T47D (cell line): ENCODE data around the gene CSRNP3.

Source experiments
- DNase-seq, 2 experiments: peaks; one replicate each; pipeline versions ENCODE4 v3.0.0 to v3.0.0-alpha.2; 2011 to 2012; ENCODE audit warnings: low read depth in 1 of 2, low spot score in 1 of 2
- JUND ChIP-seq: IDR thresholded peaks from 2 replicates; pipeline ENCODE4 v1.6.1; 2012; ENCODE audit warnings: low read depth
- in situ Hi-C: cut with HindIII; loops from 2 replicates; pipeline ENCODE4 v1.10.0; 2016; ENCODE audit warnings: low sequenced_read_pairs, low pct_unique_long_range_greater_than_20kb

CSRNP3 gene

DNA sequence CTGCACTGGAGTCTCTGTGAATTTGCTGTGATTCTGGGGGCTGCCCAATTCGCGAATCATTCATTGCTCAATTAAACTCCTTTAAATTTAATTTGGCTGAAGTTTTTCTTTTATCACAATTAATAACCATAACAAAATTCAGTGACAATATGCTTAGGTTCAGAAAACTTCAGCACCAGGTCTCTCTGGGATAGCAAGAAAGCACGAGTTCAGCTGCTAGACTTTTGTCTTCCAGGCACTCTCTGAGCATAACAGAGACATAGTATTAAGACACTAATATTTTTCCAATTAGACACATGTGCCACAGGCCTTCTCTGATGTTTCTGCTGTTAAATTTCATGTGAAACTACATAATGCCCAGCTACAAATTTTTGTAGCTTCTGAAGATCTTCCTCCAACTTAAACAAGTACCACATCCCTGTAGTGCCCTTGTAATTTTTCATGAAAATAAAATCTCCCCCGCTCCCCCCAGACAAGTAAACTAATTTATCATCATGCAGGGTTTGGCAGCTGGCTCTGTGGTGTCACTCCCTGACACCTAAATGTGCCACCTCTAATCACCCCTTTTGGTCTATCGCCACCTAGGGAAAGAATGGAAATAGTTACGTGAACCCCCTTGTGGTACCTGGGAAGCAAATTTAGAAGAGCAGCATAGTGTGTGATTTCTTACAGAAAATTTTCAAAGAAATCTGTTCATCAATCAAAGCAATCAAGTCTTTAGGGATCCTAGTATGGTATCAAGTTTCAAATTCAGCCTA is 94.1 kb downstream of the CSRNP3 start:
- in situ Hi-C loops, result no loop called here
- TF ChIP-seq JUND, result no peak
- DNase-seq, result peak in 1 of 2 experiments; percentile 39

DNA sequence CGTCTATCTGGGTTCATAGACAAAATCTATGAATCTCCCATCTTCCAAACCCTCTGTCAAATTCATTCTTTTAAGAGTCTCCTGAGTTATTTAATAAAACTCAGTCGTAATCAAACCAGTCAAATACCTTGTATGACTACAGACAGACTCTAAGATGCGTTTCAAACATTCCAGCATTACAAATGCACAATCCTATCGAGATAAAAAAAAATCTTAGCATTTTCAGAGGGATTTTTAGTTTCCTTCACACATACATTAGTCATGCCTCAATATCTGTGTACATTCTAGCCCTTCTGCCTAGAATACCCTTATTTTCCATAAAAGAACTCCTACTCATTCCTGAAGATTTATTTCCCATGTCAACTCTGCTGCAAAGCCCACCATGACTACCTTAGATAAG is 96.5 kb downstream of the CSRNP3 start:
- TF ChIP-seq JUND, result no peak
- in situ Hi-C loops, result no loop called here
- DNase-seq, result no peak

DNA sequence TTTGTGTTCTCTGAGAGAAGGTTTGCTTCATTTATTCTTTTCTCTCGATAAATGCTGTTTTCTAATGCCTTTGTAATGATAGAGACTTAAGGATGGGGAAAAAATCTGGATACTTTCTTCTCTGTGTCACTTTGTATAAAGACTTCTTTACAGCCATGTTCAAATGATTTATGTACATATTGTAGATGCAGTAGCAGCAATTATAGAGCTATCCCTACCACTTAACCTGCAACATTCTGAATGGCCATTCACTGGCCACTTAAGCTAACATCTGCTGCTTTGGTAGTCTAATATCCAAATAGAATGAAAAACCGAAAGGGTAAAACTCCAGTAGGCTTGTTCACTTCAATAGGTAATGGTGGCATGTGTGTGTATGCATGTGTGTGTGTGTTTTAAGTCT is 97.8 kb downstream of the CSRNP3 start:
- in situ Hi-C loops, result no loop called here
- DNase-seq, result no peak
- TF ChIP-seq JUND, result no peak

DNA sequence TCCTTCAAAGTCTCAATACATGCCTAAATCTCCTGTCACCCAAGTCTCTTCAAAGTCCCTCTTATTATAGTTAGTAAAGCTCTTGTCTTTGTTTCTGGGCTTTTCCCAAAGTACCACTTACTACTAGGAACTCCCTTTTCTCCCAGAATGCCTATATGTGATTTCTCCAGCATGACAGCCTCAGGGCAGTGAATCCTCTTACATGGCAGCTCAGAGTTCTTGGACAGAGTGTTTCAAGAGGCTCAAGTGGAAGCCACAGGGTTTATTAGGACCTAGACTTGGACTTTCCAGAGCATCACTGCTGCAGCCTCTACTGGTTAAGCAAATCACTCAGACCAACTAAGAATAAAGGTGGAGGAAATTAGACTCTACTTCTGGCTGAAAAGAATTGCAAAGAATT is 98.9 kb downstream of the CSRNP3 start:
- no peak for TF ChIP-seq JUND
- in situ Hi-C loops, result no loop called here
- no peak for DNase-seq

DNA sequence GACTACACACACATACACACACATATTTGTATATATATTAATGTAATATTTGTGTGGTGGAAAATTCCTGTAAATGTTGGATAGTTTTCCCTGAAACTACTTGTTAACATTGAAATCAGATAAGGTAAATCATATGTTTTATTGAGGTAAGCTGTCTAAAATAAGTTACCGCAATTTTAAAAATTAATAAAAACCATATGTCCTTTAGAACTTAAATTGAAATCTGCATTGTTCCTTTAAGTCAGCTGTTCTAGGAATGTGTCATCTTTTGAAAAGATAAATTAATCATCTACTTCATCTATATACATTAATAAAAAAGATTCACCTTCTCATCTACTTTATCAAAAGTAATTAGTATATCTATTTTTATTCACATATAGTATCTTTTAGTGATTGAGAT is 102.0 kb downstream of the CSRNP3 start:
- no peak for TF ChIP-seq JUND
- in situ Hi-C loops, result no loop called here
- no peak for DNase-seq

DNA sequence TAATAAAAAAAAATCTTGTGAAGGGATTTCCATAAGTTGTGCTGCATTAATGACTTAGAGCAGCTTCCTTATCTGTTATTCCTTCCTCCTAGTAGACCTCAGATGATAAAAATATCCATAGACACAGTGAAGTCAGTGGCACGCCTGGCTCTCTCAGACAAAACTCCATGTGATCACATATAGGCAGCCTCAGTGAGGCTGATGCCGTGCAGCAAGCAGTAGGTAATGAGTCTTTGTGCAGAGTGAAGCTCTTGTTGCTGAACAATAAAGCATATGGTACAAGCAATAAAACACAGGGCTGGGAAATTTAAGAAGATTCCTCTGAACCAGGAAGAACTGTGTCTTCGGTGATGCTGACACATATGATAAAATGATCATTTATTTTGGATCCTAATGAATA is 102.7 kb downstream of the CSRNP3 start:
- no peak for TF ChIP-seq JUND
- in situ Hi-C loops, result no loop called here
- DNase-seq, result no peak

DNA sequence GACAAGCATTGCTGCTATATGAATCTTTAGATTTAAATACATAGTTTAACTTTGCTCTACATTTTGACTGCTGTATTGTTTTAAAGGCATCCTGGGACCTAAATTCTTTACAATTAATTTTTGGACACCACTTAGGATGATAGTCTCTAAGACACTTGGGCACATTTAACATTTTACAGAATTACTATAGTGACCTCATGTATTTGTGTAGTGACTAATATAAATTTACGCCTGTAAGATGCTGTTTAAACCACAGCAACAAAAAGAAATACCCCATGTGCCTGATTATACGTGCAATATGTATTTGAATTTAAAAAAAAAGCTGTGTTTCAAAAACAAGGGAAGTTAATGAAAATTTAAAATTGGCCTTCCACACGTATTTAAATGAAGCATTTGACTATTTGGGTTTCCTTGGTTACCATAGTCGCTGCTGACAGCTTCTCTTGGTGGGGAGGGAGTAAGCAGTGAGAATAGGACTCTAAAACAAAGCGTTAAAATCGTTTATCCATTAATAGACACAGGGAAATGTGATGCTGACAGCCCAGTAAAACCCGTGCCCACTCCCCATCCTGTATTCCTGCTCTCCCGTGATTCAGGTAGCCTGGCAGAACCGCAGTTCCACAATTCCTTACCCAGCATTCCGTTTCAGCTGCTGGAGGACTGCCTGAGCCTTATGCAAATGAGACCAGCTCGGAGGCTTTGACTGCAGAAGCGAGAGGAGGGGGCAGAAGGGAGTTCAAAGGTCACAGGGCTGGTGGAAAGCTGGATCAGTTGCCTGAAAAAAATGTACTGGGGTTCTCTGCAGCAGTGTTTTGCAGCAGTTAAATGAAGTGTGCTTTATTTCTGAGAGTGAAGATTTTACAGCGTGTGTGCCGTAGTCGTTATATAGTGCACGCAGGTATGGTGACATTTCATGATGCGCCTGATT is 104.3 kb downstream of the CSRNP3 start:
- no peak for TF ChIP-seq JUND
- in situ Hi-C loops, result no loop called here
- DNase-seq, result peak; percentile 10 to 58

DNA sequence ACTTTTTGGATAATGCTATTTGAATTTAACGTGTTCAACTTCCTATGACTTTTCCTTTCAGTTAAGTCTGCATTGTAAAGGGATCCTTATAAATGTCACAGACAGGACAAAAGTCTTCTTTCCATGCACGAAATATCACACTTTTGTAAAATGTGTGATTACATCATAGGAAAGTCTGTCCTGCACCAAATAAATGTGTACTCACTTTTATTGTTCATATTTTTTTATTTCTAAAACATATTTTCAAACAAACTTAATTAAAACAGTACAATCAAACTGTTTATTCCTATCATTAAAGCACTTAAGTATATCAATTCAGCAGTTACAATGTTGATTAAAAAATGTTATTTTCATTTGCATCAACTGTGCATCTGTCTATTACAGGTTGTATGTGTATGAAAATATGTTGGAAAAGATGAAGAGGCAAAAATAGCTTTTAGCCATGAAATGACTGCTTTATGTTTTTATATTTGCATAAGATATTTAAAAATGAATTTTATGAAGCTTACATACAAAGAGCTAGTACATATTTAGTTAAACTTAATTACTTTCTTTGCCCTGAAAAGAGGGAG is 105.6 kb downstream of the CSRNP3 start:
- no peak for DNase-seq
- in situ Hi-C loops, result no loop called here

DNA sequence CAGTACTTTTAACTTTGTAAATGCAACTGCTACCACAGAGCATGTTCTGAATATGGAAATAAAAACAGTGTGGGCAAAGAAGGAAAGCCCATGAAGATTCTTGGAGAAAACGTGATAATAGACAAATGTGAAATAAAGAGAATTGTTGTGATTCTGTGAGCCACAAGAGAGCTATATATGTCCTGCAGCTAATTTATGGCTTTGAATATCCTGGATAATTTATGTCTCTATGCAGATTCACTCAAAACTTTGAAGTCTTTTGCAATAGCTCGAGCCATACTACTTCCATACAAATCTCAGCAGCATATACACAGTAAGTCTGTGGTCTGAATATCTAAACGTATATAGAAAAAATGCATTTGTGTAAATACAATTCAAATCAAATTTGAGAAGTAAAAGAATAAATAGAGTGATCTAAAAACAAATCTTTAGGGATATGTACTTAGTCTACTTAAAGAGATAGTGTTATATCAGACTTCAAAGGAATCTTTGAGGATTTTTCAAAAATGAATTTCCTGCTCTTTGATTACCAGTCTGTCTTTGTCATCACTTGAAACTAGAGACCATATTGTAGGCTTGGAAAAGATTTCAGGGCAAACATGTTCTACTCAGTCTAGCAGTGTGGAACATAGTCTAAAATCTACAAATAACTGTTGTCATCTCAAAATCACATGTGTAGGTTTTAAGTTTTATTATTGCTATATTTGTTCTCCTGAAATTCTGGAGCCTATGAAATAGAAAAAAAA is 107.1 kb downstream of the CSRNP3 start:
- DNase-seq, result no peak
- no peak for TF ChIP-seq JUND
- in situ Hi-C loops, result no loop called here

More for the DNA sequence above, 105.6 kb downstream of the CSRNP3 start:
- TF ChIP-seq JUND, result no peak

DNA sequence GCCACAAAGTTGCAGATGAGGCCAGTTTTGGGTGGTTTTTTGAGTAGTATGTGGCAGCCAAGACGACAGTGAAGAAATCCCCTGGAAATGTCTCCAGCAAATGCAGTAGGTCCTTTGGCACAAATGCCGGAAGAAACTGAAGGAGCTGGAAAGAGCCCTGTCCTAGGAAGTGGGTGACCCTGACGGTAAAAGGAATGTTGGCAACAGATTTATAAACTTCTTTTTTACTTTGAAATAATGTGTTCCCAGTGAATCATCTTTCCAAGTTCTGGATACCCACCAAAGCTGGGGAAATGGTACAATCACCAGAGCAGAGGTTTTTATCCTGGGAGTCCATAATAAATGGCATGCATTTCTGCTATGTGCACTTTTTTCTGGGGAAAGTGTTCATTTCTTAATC is 112.9 kb downstream of the CSRNP3 start:
- no peak for TF ChIP-seq JUND
- no peak for DNase-seq
- in situ Hi-C loops, result no loop called here

DNA sequence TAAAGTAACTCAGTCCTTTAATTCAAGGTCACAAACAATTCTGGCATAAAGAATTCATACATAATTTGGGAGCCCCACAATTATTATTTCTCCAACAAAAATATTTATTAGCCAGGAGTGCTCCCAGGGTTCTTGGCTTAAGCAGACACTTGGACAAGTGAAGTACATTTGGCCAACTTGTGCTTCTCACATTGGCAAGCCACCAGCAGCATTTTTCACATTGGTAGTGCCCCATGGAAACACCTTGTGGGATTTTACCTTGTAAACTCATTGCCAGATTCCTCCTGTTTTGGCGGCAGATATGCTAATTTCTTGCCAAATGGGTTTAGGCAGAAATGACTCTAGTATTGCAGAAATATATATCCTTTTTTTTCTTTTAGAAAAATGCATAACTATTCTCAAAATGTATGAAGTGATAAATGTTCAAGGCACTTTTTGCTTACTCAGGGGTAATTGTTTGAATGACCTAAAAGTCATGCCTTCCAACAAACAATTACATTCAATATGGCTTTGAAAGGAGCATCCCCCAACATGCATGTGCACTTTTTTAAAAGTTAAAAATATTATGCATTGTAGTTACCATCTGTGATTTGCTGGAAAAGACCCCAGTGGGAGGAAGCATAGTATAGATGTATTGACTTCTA is 113.5 kb downstream of the CSRNP3 start:
- no peak for DNase-seq
- in situ Hi-C loops, result no loop called here

More for the DNA sequence above, 113.5 kb downstream of the CSRNP3 start:
- no peak for TF ChIP-seq JUND
